Medulla oblongata (tissue), 1 donor: Measurements from ENCODE around the gene HECTD1.
A peak's percentile ranks its signal among the peaks of the same experiment; 100 is the strongest.
"Not testable (repeated sequence)": the region's sequence is repeated elsewhere in the genome, so short reads cannot be mapped to it uniquely, and the experiment has no call there.

Source experiments
- DNase-seq: peaks from one replicate; pipeline ENCODE4 v3.0.0-alpha.2; 2015; ENCODE audit errors: extremely low spot score

HECTD1 gene

GRCh38 chr14:31154956-31155355 is 52.6 kb downstream of the HECTD1 start:
- no peak for DNase-seq

GRCh38 chr14:31142455-31143087 is 65.0 kb downstream of the HECTD1 start:
- DNase-seq: no peak

- DNase-seq: no peak
Measured at GRCh38 chr14:31139301-31139847, 68.2 kb downstream of the HECTD1 start.

- no peak for DNase-seq
Measured at GRCh38 chr14:31138301-31138700, 69.3 kb downstream of the HECTD1 start.

GRCh38 chr14:31137214-31137889 is 70.2 kb downstream of the HECTD1 start:
- DNase-seq: no peak

- no peak for DNase-seq
Measured at GRCh38 chr14:31133133-31133532, 74.5 kb downstream of the HECTD1 start.

- peak; percentile 64 for DNase-seq
Measured at GRCh38 chr14:31128601-31129526, 78.7 kb downstream of the HECTD1 start.

- no peak for DNase-seq
Measured at GRCh38 chr14:31127690-31128089, 79.9 kb downstream of the HECTD1 start.

GRCh38 chr14:31126680-31127079 is 80.9 kb downstream of the HECTD1 start:
- no peak for DNase-seq

GRCh38 chr14:31125231-31125630 is 82.4 kb downstream of the HECTD1 start:
- no peak for DNase-seq

GRCh38 chr14:31124197-31124596 is 83.4 kb downstream of the HECTD1 start:
- DNase-seq: no peak

GRCh38 chr14:31122921-31123320 is 84.7 kb downstream of the HECTD1 start:
- DNase-seq: no peak

- no peak for DNase-seq
Measured at GRCh38 chr14:31122098-31122611, 85.4 kb downstream of the HECTD1 start.

- DNase-seq: no peak
Measured at GRCh38 chr14:31118892-31119291, 88.7 kb downstream of the HECTD1 start.

GRCh38 chr14:31113794-31114193 is 93.8 kb downstream of the HECTD1 start:
- no peak for DNase-seq

GRCh38 chr14:31110872-31111271 is 96.7 kb downstream of the HECTD1 start:
- DNase-seq: no peak

GRCh38 chr14:31109257-31109656 is 98.3 kb downstream of the HECTD1 start:
- DNase-seq: no peak

GRCh38 chr14:31106768-31107167 is 100.8 kb downstream of the HECTD1 start:
- DNase-seq: no peak

GRCh38 chr14:31097081-31097480 is 110.5 kb downstream of the HECTD1 start:
- no peak for DNase-seq

GRCh38 chr14:31096255-31096654 is 111.3 kb downstream of the HECTD1 start:
- no peak for DNase-seq

- not testable (repeated sequence) for DNase-seq
Measured at GRCh38 chr14:31095817-31096216, 111.8 kb downstream of the HECTD1 start.
